Calu3 (cell line): ENCODE results near the gene TRIO. TPM values are rescaled to one million over a fixed set of nuclear protein-coding genes. Genes with fewer than 3 reads are reported as not detected.

ENCODE experiments used
- BruUV-seq: library from RNA; stranded (reverse); fragments of 400-500 nt; replicated peaks from 2 replicates; lab custom pipeline; 2021; lab: Mats Ljungman, UMichigan
- CTCF ChIA-PET: fragments of 300-600 bp; sonication (Branson Sonifier 250); formaldehyde crosslinking; loops from one replicate; lab custom pipeline; 2022; ENCODE audit warnings: antibody characterized with exemption; lab: Charles Lee
- DNase-seq: peaks from one replicate; pipeline ENCODE4 v3.0.0; 2022
- H3K27ac Mint-ChIP-seq: one replicate; pipeline ENCODE4 v1.8.0; 2022; ENCODE audit warnings: mixed read lengths; ENCODE audit not compliant: unreplicated experiment
- H3K27me3 Mint-ChIP-seq: one replicate; pipeline ENCODE4 v1.8.0; 2022; ENCODE audit warnings: mixed read lengths; ENCODE audit not compliant: unreplicated experiment
- H3K36me3 Mint-ChIP-seq: one replicate; pipeline ENCODE4 v1.8.0; 2022; ENCODE audit warnings: mild to moderate bottlenecking, moderate library complexity, mixed read lengths; ENCODE audit not compliant: insufficient read depth, unreplicated experiment
- H3K4me1 Mint-ChIP-seq: one replicate; pipeline ENCODE4 v1.8.0; 2022; ENCODE audit warnings: mild to moderate bottlenecking, low read depth, mixed read lengths; ENCODE audit not compliant: unreplicated experiment
- H3K4me3 Mint-ChIP-seq: one replicate; pipeline ENCODE4 v1.8.0; 2022; ENCODE audit warnings: mild to moderate bottlenecking, low read depth, moderate library complexity, mixed read lengths; ENCODE audit not compliant: unreplicated experiment
- H3K9me3 Mint-ChIP-seq: one replicate; pipeline ENCODE4 v1.8.0; 2022; ENCODE audit warnings: low read depth, mixed read lengths; ENCODE audit not compliant: unreplicated experiment
- CTCF ChIP-seq: fragments of 200-600 bp; IDR thresholded peaks from one replicate; pipeline ENCODE4 v1.8.0; 2022; ENCODE audit warnings: antibody characterized with exemption; ENCODE audit not compliant: unreplicated experiment
- intact Hi-C: fragments of 100-400 bp; cut with micrococcal nuclease; formaldehyde crosslinking; loops from one replicate; pipeline ENCODE4 v1.10.0; 2022; ENCODE audit not compliant: unreplicated experiment
- total RNA-seq: library from RNA; stranded (reverse); gene quantifications from 2 replicates; pipeline ENCODE4 v1.2.3, GENCODE V29; 2022

The TRIO gene
- total RNA-seq, 1 experiment from 2014 or later, result 183 TPM

GRCh38 chr5:14236757-14237156 is 93.6 kb downstream of the TRIO start:
- Mint-ChIP-seq H3K4me1 (peaks cover 52% of the 10 kb centered on the region), H3K27ac (no peak overlapping the region), H3K36me3 (peaks cover 7% of the 10 kb centered on the region), H3K4me3 (no peak overlapping the region), H3K27me3 (no peaks in the 10 kb centered on the region), H3K9me3 (no peaks in the 10 kb centered on the region)
- CTCF ChIA-PET, result no interaction called here
- no peak for TF ChIP-seq CTCF
- intact Hi-C loops, result no loop called here
- no TSS peak for BruUV-seq
- no peak for DNase-seq

DNA sequence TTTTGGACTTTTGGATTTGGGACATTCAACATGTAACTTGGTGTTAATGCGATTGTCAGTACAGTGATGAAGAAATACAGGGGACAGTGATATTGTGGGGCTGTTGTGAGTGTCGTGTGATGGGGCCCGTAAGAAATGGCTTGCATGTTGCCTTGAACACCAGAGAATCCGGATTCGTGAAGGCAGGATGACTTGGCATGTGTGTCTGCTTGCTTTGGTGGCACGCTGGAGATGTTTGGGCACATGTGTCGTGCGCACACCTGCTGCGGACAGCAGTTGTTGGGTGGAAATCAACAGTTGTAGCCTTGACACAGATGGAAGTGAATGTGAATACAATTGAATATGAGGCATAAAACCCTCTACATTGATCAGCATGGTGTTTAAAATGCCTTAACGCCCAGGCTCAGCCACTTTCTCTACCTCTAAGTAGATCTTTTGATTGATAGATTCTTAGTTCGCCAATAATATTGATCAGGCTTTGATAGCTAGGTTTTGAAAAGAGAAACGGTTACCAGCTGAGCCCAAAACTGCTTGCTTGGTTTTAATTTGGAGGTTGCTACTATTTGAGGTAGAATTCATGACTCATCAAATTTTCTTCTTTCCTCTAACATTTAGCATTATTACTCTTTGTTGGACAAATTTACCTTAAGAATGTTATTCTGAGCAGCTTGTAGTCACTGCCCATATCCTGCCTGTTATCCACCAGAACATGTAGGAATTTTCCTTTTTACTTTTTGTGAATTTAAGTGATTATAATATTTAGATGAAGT is 94.4 kb downstream of the TRIO start:
- Mint-ChIP-seq H3K27me3 (no peaks in the 10 kb centered on the region), H3K27ac (no peak overlapping the region), H3K9me3 (no peaks in the 10 kb centered on the region), H3K36me3 (peaks cover 7% of the 10 kb centered on the region), H3K4me3 (no peak overlapping the region), H3K4me1 (peaks cover 45% of the 10 kb centered on the region)
- no peak for DNase-seq
- CTCF ChIA-PET, result no interaction called here
- no peak for TF ChIP-seq CTCF
- no TSS peak for BruUV-seq
- intact Hi-C loops, result no loop called here

DNA sequence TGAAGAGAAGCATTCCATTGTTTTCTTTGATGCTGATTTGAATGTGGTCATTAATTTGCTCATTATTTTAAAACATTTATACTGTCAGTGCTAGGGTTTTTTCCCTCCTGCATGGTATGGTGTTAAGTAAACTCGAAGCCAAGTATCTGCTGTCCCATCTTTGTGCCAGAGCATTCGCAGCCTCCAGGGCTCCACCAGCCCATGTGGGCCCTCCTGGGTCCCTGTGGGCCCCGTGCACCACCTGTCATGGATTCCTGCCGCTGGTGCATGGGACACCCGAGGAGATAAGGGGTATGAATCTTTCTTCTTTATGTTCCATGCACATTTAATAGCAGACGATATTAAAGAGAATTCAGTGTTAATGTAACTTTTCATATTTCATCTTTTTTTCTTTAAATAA is 95.1 kb downstream of the TRIO start:
- intact Hi-C loops, result no loop called here
- peaks cover 7% of the 10 kb centered on the region for H3K36me3 Mint-ChIP-seq
- no peak overlapping the region for H3K27ac Mint-ChIP-seq
- BruUV-seq, result no TSS peak
- no peak for TF ChIP-seq CTCF
- no peak overlapping the region for H3K4me3 Mint-ChIP-seq
- no peaks in the 10 kb centered on the region for H3K27me3 Mint-ChIP-seq
- CTCF ChIA-PET, result no interaction called here
- no peaks in the 10 kb centered on the region for H3K9me3 Mint-ChIP-seq
- peaks cover 37% of the 10 kb centered on the region for H3K4me1 Mint-ChIP-seq
- DNase-seq, result no peak

DNA sequence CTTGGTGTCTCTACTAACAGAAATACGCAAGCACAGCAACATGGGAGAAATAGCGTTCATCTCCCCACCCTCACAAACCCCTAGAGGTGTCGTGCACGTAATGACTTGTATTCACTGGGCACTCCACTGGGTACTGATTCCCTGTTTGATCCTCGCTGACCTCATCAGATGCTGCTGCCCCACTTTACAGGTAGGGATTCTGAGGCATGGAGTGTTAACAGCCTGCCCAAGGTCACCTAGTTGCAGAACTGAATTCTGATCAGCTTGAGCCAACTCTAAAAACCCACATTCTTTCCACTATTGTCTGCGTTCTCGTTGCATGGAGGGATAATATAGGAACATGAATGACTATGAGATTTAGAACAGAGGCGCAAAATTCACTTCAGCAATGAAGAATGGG is 96.3 kb downstream of the TRIO start:
- Mint-ChIP-seq H3K4me3 (no peak overlapping the region), H3K27ac (no peak overlapping the region), H3K9me3 (no peaks in the 10 kb centered on the region), H3K4me1 (peaks cover 29% of the 10 kb centered on the region), H3K27me3 (no peaks in the 10 kb centered on the region), H3K36me3 (peaks cover 7% of the 10 kb centered on the region)
- no peak for DNase-seq
- no TSS peak for BruUV-seq
- TF ChIP-seq CTCF, result no peak
- intact Hi-C loops, result no loop called here
- CTCF ChIA-PET, result no interaction called here
